Measurements from ENCODE around the gene PSMC3. TPM values are rescaled to one million over a fixed set of nuclear protein-coding genes. Genes with fewer than 3 reads are reported as not detected.

The PSMC3 gene
- total RNA-seq, 2 donors from 2014 or later = 122 to 160 TPM

- ATAC-seq (ENCODE audit: insufficient number of reproducible peaks, low FRiP score, low read depth) (no peak), DNase-seq (ENCODE audit: low spot score) (no peak)
- no peaks in the 10 kb centered on the region for H3K27me3 ChIP-seq (replicated peaks; ENCODE audit: insufficient read depth)
- no peaks in the 10 kb centered on the region for H3K36me3 ChIP-seq
- no peak overlapping the region for H3K4me3 ChIP-seq
- no peak overlapping the region for H3K27ac ChIP-seq
- no peak for TF ChIP-seq CTCF (IDR thresholded peaks at IDR 0.05)
- H3K4me1 ChIP-seq (ENCODE audit: control insufficient read depth in 1 of 2, low read depth in 2 of 2) = peaks cover 6 to 22% of the 10 kb centered on the region in 2 donors
- H3K9me3 ChIP-seq = no peaks in the 10 kb centered on the region
These were observed 12.5 kb upstream of the PSMC3 start for GRCh38 chr11:47438721-47439120.

- H3K36me3 ChIP-seq = no peaks in the 10 kb centered on the region
- ATAC-seq (ENCODE audit: insufficient number of reproducible peaks, low FRiP score, low read depth) (no peak), DNase-seq (ENCODE audit: low spot score) (no peak)
- H3K27ac ChIP-seq = no peak overlapping the region
- H3K27me3 ChIP-seq (replicated peaks; ENCODE audit: insufficient read depth) = no peaks in the 10 kb centered on the region
- no peak overlapping the region for H3K4me3 ChIP-seq
- peaks cover 6 to 22% of the 10 kb centered on the region in 2 donors for H3K4me1 ChIP-seq (ENCODE audit: control insufficient read depth in 1 of 2, low read depth in 2 of 2)
- no peaks in the 10 kb centered on the region for H3K9me3 ChIP-seq
- TF ChIP-seq CTCF (IDR thresholded peaks at IDR 0.05) = no peak
These were observed 11.6 kb upstream of the PSMC3 start for GRCh38 chr11:47437746-47438418.

GRCh38 chr11:47437218-47437745 is 11.0 kb upstream of the PSMC3 start:
- DNase-seq (ENCODE audit: low spot score) (no peak), ATAC-seq (ENCODE audit: insufficient number of reproducible peaks, low FRiP score, low read depth) (no peak)
- peaks cover 6 to 22% of the 10 kb centered on the region in 2 donors for H3K4me1 ChIP-seq (ENCODE audit: control insufficient read depth in 1 of 2, low read depth in 2 of 2)
- H3K27ac ChIP-seq = no peak overlapping the region
- TF ChIP-seq CTCF (IDR thresholded peaks at IDR 0.05) = no peak
- no peaks in the 10 kb centered on the region for H3K9me3 ChIP-seq
- H3K27me3 ChIP-seq (replicated peaks; ENCODE audit: insufficient read depth) = no peaks in the 10 kb centered on the region
- H3K4me3 ChIP-seq = no peak overlapping the region
- H3K36me3 ChIP-seq = no peaks in the 10 kb centered on the region

GRCh38 chr11:47436726-47437125 is 10.5 kb upstream of the PSMC3 start:
- Histone ChIP-seq H3K4me3 (no peak overlapping the region), H3K4me1 (ENCODE audit: control insufficient read depth in 1 of 2, low read depth in 2 of 2) (peaks cover 6 to 22% of the 10 kb centered on the region in 2 donors), H3K36me3 (no peaks in the 10 kb centered on the region), H3K27ac (no peak overlapping the region), H3K9me3 (no peaks in the 10 kb centered on the region), H3K27me3 (replicated peaks; ENCODE audit: insufficient read depth) (no peaks in the 10 kb centered on the region)
- no peak for TF ChIP-seq CTCF (IDR thresholded peaks at IDR 0.05)
- no peak for DNase-seq (ENCODE audit: low spot score)
- ATAC-seq (ENCODE audit: insufficient number of reproducible peaks, low FRiP score, low read depth) = no peak

- no peak for ATAC-seq (ENCODE audit: insufficient number of reproducible peaks, low FRiP score, low read depth)
- Histone ChIP-seq H3K27me3 (replicated peaks; ENCODE audit: insufficient read depth) (no peaks in the 10 kb centered on the region), H3K4me3 (no peak overlapping the region), H3K4me1 (ENCODE audit: control insufficient read depth in 1 of 2, low read depth in 2 of 2) (peaks cover 6 to 22% of the 10 kb centered on the region in 2 donors), H3K27ac (no peak overlapping the region), H3K9me3 (no peaks in the 10 kb centered on the region), H3K36me3 (no peaks in the 10 kb centered on the region)
- TF ChIP-seq CTCF (IDR thresholded peaks at IDR 0.05) = no peak
- no peak for DNase-seq (ENCODE audit: low spot score)
These were observed 9.4 kb upstream of the PSMC3 start for GRCh38 chr11:47435687-47436086.
